Upper lobe of right lung (tissue), 1 donor: Measurements from ENCODE around the gene SLC25A18. TPM values are rescaled to one million over a fixed set of nuclear protein-coding genes. Genes with fewer than 3 reads are reported as not detected.

ENCODE experiments used
- ATAC-seq: fragments of 200-7000 bp; cut with Tn5 transposase; one replicate; pipeline ENCODE4 v1.9.1; 2020; ENCODE audit warnings: mild to moderate bottlenecking, moderate library complexity
- DNase-seq: peaks from one replicate; pipeline ENCODE4 v3.0.0-alpha.2; 2020
- H3K27ac ChIP-seq: fragments of 200-600 bp; one replicate; pipeline ENCODE4 v1.8.0; 2022
- H3K27me3 ChIP-seq: fragments of 200-600 bp; one replicate; pipeline ENCODE4 v1.8.0; 2022; ENCODE audit warnings: mild to moderate bottlenecking
- H3K36me3 ChIP-seq: fragments of 200-600 bp; one replicate; pipeline ENCODE4 v1.8.0; 2022
- H3K4me1 ChIP-seq: fragments of 200-600 bp; one replicate; pipeline ENCODE4 v1.8.0; 2022
- H3K4me3 ChIP-seq: fragments of 200-600 bp; one replicate; pipeline ENCODE4 v1.8.0; 2022; ENCODE audit warnings: mild to moderate bottlenecking
- H3K9me3 ChIP-seq: fragments of 200-600 bp; one replicate; pipeline ENCODE4 v1.8.0; 2022
- intact Hi-C: fragments of 100-400 bp; cut with DNase I; formaldehyde crosslinking; loops from one replicate; pipeline ENCODE4 v1.11.0; 2022
- total RNA-seq: library from RNA; stranded (reverse); fragmentation: NEBNext Ultra II Directional; extraction: Animal tissue kit (Norgen Biotek cat#: 25700); gene quantifications from one replicate; pipeline ENCODE4 v1.2.1, GENCODE V29; 2021
- TF ChIP-seq, protein P1 (sequence below): fragments of 200-600 bp; IDR thresholded peaks from one replicate; pipeline ENCODE4 v1.8.0; 2022; ENCODE audit warnings: antibody characterized with exemption
- donor health status: DM: no; HTN: yes; CAD: no; lungs with severe emphysema.

The SLC25A18 gene
- total RNA-seq, 1 donor from 2014 or later: 1.2 TPM

DNA sequence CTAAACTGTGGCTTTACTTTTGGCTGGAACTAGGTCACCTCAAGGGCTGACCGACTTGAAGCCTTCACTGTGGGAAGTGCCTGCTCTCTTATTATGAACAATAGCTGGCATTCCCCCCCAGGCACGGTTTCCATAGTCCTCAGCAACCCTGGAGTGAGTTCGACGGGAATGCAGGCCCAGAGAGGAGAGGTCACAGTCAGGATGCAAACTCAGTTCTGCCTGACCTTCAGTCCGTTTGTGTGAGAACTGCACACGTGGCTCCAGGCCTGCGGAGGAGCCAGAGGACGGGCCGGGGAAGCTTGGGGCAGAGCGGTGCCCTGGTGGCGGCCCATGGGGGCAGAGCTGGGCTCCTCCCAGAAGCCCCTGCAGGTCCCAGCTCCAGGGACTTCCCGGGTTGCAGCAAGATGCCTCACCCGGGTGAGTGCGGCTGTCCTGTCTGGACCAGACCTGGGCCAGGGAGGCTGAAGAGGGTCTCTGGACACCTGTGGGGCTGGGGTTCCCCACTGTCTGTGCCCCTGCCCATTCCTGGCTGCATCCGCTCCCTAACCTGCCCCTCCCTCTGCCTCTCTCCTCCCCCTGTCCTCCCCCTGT, 17.2 kb downstream of the SLC25A18 start:
- Histone ChIP-seq H3K4me3 (no peak overlapping the region), H3K4me1 (no peaks in the 10 kb centered on the region), H3K27me3 (no peaks in the 10 kb centered on the region), H3K9me3 (no peaks in the 10 kb centered on the region), H3K36me3 (no peaks in the 10 kb centered on the region), H3K27ac (no peak overlapping the region)
- TF ChIP-seq, protein P1, sequence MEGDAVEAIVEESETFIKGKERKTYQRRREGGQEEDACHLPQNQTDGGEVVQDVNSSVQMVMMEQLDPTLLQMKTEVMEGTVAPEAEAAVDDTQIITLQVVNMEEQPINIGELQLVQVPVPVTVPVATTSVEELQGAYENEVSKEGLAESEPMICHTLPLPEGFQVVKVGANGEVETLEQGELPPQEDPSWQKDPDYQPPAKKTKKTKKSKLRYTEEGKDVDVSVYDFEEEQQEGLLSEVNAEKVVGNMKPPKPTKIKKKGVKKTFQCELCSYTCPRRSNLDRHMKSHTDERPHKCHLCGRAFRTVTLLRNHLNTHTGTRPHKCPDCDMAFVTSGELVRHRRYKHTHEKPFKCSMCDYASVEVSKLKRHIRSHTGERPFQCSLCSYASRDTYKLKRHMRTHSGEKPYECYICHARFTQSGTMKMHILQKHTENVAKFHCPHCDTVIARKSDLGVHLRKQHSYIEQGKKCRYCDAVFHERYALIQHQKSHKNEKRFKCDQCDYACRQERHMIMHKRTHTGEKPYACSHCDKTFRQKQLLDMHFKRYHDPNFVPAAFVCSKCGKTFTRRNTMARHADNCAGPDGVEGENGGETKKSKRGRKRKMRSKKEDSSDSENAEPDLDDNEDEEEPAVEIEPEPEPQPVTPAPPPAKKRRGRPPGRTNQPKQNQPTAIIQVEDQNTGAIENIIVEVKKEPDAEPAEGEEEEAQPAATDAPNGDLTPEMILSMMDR: no peak
- intact Hi-C loops: no loop called here
- ATAC-seq (no peak), DNase-seq (no peak)

DNA sequence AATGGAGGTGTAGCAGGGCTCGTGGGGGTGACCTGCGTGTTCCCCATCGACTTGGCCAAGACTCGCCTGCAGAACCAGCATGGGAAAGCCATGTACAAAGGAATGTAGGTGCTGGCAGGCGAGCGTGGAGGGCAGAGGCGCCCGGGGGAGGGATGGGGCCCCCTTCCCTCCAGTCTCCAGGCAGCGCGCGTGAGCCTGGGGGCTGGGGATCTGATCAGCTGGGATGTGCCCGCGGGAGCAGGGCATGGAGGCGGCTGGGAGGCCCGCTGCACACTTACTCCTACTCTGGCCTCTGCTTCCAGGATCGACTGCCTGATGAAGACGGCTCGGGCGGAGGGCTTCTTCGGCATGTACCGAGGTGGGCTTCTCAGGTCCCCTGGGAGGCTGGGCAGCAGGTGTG, 17.8 kb downstream of the SLC25A18 start:
- DNase-seq (no peak), ATAC-seq (no peak)
- Histone ChIP-seq H3K4me1 (no peaks in the 10 kb centered on the region), H3K36me3 (no peaks in the 10 kb centered on the region), H3K27me3 (no peaks in the 10 kb centered on the region), H3K4me3 (no peak overlapping the region), H3K9me3 (no peaks in the 10 kb centered on the region), H3K27ac (no peak overlapping the region)
- intact Hi-C loops: no loop called here
- TF ChIP-seq, protein P1: no peak

DNA sequence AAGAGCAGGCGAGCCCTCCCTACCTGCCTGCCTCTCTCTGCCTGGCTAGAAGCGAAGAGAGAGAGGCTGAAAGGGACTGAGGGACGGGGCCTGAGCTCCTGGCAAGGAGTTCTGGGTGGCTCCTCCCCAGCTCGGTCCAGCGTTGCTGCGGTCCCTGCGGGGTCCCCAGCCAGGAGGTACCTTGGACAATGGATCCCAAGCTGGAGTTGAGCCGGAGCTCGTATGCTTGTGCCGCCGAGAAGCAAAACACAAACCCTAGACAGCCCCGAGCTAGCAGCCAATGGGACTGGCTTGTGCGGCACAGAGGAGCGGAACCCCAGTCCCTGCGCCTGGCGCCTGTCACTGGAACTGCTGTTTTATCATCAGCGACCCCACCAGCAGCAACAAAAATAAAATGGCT, 18.3 kb downstream of the SLC25A18 start:
- Histone ChIP-seq H3K4me1 (no peaks in the 10 kb centered on the region), H3K4me3 (no peak overlapping the region), H3K9me3 (no peaks in the 10 kb centered on the region), H3K27ac (no peak overlapping the region), H3K36me3 (no peaks in the 10 kb centered on the region), H3K27me3 (no peaks in the 10 kb centered on the region)
- DNase-seq (no peak), ATAC-seq (no peak)
- TF ChIP-seq, protein P1: no peak
- intact Hi-C loops: no loop called here

DNA sequence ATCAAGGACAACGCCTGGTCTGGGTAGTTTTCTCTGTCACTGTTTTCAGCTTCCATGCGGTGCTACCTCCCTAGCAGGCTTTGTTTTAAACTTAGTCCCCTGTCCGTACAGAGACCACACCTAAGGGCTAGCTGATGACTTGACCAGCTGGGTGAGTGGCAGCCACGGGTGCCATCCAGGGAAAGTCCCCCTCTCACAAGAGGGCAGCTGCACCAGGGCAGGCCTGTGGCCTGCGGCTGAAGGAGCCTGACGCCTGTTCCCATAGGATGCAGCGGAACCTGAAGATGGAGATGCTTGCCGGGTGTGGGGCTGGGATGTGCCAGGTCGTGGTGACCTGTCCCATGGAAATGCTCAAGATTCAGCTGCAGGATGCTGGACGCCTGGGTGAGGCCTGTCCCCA, 19.9 kb downstream of the SLC25A18 start:
- H3K9me3 ChIP-seq: no peaks in the 10 kb centered on the region
- no peaks in the 10 kb centered on the region for H3K36me3 ChIP-seq
- H3K27me3 ChIP-seq: no peaks in the 10 kb centered on the region
- TF ChIP-seq, protein P1: no peak
- H3K4me1 ChIP-seq: no peaks in the 10 kb centered on the region
- ATAC-seq (no peak), DNase-seq (no peak)
- H3K4me3 ChIP-seq: no peak overlapping the region
- no peak overlapping the region for H3K27ac ChIP-seq
- intact Hi-C loops: no loop called here

DNA sequence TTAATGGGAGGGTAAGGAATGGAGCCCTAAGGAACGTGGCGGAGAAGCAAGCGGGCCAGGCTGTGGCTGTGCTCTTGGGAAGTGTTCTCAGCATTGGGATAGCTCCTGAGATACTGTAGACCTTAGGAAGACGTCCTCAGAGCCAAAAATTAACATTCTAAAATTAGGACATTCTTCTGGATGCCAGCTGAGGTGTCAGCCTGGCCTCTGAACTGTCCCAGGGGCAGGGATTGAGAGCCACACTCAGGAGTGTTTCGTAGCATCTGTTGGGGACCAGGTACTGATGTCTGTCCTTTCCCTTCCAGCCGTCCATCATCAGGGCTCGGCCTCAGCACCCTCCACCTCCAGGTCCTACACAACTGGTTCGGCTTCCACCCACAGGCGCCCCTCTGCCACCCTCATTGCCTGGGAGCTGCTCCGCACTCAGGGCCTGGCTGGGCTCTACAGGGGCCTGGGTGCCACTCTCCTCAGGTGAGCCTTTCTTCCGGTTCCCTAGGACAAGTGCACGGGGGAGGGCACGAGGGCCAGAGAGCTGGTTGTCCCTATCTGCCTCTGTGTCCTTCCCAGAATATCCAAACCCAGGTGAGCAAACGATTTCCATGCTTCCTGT, 23.6 kb downstream of the SLC25A18 start:
- ATAC-seq (no peak), DNase-seq (peak; percentile 61)
- Histone ChIP-seq H3K4me3 (no peak overlapping the region), H3K27ac (no peak overlapping the region), H3K27me3 (no peaks in the 10 kb centered on the region), H3K9me3 (no peaks in the 10 kb centered on the region), H3K4me1 (no peaks in the 10 kb centered on the region), H3K36me3 (peaks cover 19% of the 10 kb centered on the region)
- TF ChIP-seq, protein P1: no peak
- intact Hi-C loops: no loop called here
